Liver (tissue), 10 donors: ENCODE results near the gene KSR1. TPM values are rescaled to one million over a fixed set of nuclear protein-coding genes. Genes with fewer than 3 reads are reported as not detected.
"Not testable (repeated sequence)": the region's sequence is repeated elsewhere in the genome, so short reads cannot be mapped to it uniquely, and the experiment has no call there.

ENCODE experiments used
- DNase-seq: peaks from one replicate; pipeline ENCODE4 v3.0.0-alpha.2; 2017; ENCODE audit warnings: low spot score
- H3K27ac ChIP-seq, 2 donors: one replicate each; pipeline ENCODE4 v1.7.0; 2013; ENCODE audit warnings: inconsistent platforms in 2 of 2, low read length in 2 of 2, control low read depth in 1 of 2, low read depth in 1 of 2, mild to moderate bottlenecking in 1 of 2
- H3K27me3 ChIP-seq, 4 donors: one replicate each; pipeline versions ENCODE4 v1.6.1 to v1.7.0; 2013; ENCODE audit warnings: low read length in 3 of 4, inconsistent platforms in 1 of 4, mild to moderate bottlenecking in 1 of 4, moderate library complexity in 1 of 4; ENCODE audit not compliant: control insufficient read depth in 4 of 4, insufficient read depth in 4 of 4
- H3K36me3 ChIP-seq, 4 donors: one replicate each; pipeline versions ENCODE4 v1.6.1 to v1.7.0; 2013; ENCODE audit warnings: low read length in 3 of 4, mild to moderate bottlenecking in 3 of 4, low read depth in 1 of 4, moderate library complexity in 1 of 4; ENCODE audit not compliant: control insufficient read depth in 4 of 4, insufficient read depth in 3 of 4
- H3K4me1 ChIP-seq, 4 donors: one replicate each; pipeline versions ENCODE4 v1.6.1 to v1.7.0; 2013; ENCODE audit warnings: low read length in 3 of 4, mild to moderate bottlenecking in 3 of 4, moderate library complexity in 1 of 4; ENCODE audit not compliant: control insufficient read depth in 4 of 4, insufficient read depth in 4 of 4
- H3K4me3 ChIP-seq, 3 donors: one replicate each; pipeline versions ENCODE4 v1.6.1 to v1.7.0; 2013; ENCODE audit warnings: low read length in 3 of 3, control low read depth in 1 of 3, low read depth in 1 of 3, mild to moderate bottlenecking in 1 of 3
- H3K9ac ChIP-seq, 2 donors: one replicate each; pipeline ENCODE4 v1.7.0; 2013; ENCODE audit warnings: low read length in 2 of 2, mild to moderate bottlenecking in 2 of 2, moderate library complexity in 2 of 2, control low read depth in 1 of 2, low read depth in 1 of 2
- H3K9me3 ChIP-seq, 4 donors: one replicate each; pipeline versions ENCODE4 v1.6.1 to v1.7.0; 2013; ENCODE audit warnings: low read length in 3 of 4; ENCODE audit not compliant: control insufficient read depth in 4 of 4
- FOXA1 ChIP-seq: IDR thresholded peaks from 2 replicates; pipeline ENCODE4 v1.6.1; 2016; ENCODE audit warnings: antibody characterized with exemption
- HNF4A ChIP-seq, 2 donors: conservative IDR thresholded peaks; 2 replicates each; pipeline ENCODE4 v1.6.1; 2016; ENCODE audit warnings: antibody characterized with exemption in 2 of 2, mild to moderate bottlenecking in 2 of 2
- HNF4G ChIP-seq: IDR thresholded peaks from 2 replicates; pipeline ENCODE4 v1.6.1; 2016; ENCODE audit warnings: antibody characterized with exemption
- JUND ChIP-seq, 2 donors: IDR thresholded peaks; 2 replicates each; pipeline ENCODE4 v1.6.1; 2016; ENCODE audit warnings: antibody characterized with exemption in 2 of 2
- RAD21 ChIP-seq, 2 donors: IDR thresholded peaks; 2 replicates each; pipeline ENCODE4 v1.6.1; 2016; ENCODE audit warnings: antibody characterized with exemption in 2 of 2, mild to moderate bottlenecking in 2 of 2
- SP1 ChIP-seq: IDR thresholded peaks from 2 replicates; pipeline ENCODE4 v1.6.1; 2018; ENCODE audit warnings: antibody characterized with exemption, mild to moderate bottlenecking
- YY1 ChIP-seq: IDR thresholded peaks from 2 replicates; pipeline ENCODE4 v1.6.1; 2016; ENCODE audit warnings: antibody characterized with exemption, mild to moderate bottlenecking
- WGBS: extraction: QIAGEN DNeasy Blood & Tissue Kit; methylation state at CpG from one replicate; pipeline ENCODE4 v1.1.7; 2013; 5-methylcytosine and 5-hydroxymethylcytosine counted together
- polyA plus RNA-seq, 2 donors: library from polyadenylated mRNA; stranded (reverse) in 1 of 2; unstranded in 1 of 2; fragments of 200-250 nt in 1 of 2; fragments of >200 nt in 1 of 2; fragmentation: Nextera tagmentation in 1 of 2; extraction: Ambion mirVana in 1 of 2; gene quantifications; one replicate each; pipeline versions ENCODE4 v1.2.1 to v1.2.3, GENCODE V29; 2013 to 2015
- small RNA-seq: library from RNA; depleted of rRNA; stranded (forward); fragments of <200 nt; gene quantifications from one replicate; pipeline ENCODE3, GENCODE V24; 2014
- total RNA-seq, 2 donors: library from RNA; depleted of rRNA; stranded (reverse); fragments of >200 nt; gene quantifications; one replicate each; pipeline ENCODE4 v1.2.3, GENCODE V29; 2014
- TF ChIP-seq, protein P1 (sequence below): IDR thresholded peaks from 2 replicates; pipeline ENCODE4 v1.6.1; 2016; ENCODE audit warnings: antibody characterized with exemption
- TF ChIP-seq, protein P2 (sequence below): IDR thresholded peaks from 2 replicates; pipeline ENCODE4 v1.6.1; 2016; ENCODE audit warnings: antibody characterized with exemption, mild to moderate bottlenecking
- donor health status: healthy.
- donor health status: healthy.
- donor health status: healthy.
- donor health status: healthy.
- donor health status: healthy.

KSR1 gene
- total and polyA plus RNA-seq, 4 donors = 1.2 to 9.0 (median 4.1) TPM

DNA sequence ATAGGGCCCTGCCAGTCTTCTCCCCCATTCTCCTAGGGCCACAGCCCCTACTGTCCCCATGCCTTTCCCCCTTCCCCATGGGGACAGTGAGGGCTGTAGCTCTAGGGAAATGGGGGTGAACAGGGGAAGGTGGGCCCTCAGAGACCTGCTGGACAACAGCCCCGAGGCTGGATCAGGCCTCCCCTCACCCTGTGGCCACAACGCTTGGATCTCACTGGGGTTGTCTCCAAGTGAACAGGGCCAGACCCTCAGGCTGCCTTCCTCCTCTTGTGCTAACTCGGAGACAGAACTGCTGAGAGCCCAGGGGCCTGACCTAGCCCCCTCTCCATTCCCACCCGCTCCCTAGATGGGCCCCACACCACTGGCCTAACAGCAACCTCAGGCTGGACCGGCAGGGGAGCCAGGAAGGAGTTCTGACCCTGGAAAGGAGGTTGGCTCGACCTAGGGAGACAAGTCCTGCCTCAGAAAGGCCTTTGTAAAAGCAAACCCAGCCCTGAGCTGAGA, 215.8 kb downstream of the KSR1 start:
- WGBS = 75% methylated on average over 6 of the region's 6 CpGs
- DNase-seq, H3K9ac ChIP-seq, H3K36me3 ChIP-seq, H3K4me3 ChIP-seq, H3K9me3 ChIP-seq, H3K27ac ChIP-seq, H3K4me1 ChIP-seq, H3K27me3 ChIP-seq: not testable (repeated sequence)

DNA sequence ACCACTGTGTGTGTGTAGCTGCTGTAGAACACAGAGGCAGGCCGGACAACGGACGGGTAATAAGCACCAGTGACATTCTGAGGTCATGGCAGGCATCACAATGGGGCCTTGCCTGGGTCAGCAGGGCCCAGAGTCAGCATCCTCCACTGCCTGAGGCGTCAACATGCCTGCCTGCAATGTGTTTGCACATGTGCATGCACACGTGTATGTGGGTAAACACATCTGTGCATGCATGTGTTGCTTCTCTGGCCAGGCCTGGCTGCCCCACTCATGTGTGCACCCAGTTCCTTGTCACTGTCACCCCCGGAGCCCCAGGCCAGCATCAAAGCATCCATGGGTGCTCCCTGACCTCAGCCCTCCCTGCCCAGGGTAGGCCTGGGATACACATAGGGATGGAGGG, 218.1 kb downstream of the KSR1 start:
- Histone ChIP-seq H3K4me3 (no peak overlapping the region), H3K27ac (no peak overlapping the region), H3K4me1 (no peaks in the 10 kb centered on the region), H3K9me3 (no peaks in the 10 kb centered on the region), H3K9ac (no peak overlapping the region), H3K36me3 (no peaks in the 10 kb centered on the region), H3K27me3 (no peaks in the 10 kb centered on the region)
- WGBS = 90% methylated on average over 6 of the region's 6 CpGs
- no peak for DNase-seq
- TF ChIP-seq FOXA1 (no peak), YY1 (no peak), HNF4A (conservative IDR thresholded peaks at IDR 0.05) (no peak), RAD21 (IDR thresholded peaks at IDR 0.05) (no peak), HNF4G (no peak), SP1 (no peak), JUND (IDR thresholded peaks at IDR 0.05) (no peak)
- TF ChIP-seq, protein P1, sequence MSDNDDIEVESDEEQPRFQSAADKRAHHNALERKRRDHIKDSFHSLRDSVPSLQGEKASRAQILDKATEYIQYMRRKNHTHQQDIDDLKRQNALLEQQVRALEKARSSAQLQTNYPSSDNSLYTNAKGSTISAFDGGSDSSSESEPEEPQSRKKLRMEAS = no peak
- TF ChIP-seq, protein P2, sequence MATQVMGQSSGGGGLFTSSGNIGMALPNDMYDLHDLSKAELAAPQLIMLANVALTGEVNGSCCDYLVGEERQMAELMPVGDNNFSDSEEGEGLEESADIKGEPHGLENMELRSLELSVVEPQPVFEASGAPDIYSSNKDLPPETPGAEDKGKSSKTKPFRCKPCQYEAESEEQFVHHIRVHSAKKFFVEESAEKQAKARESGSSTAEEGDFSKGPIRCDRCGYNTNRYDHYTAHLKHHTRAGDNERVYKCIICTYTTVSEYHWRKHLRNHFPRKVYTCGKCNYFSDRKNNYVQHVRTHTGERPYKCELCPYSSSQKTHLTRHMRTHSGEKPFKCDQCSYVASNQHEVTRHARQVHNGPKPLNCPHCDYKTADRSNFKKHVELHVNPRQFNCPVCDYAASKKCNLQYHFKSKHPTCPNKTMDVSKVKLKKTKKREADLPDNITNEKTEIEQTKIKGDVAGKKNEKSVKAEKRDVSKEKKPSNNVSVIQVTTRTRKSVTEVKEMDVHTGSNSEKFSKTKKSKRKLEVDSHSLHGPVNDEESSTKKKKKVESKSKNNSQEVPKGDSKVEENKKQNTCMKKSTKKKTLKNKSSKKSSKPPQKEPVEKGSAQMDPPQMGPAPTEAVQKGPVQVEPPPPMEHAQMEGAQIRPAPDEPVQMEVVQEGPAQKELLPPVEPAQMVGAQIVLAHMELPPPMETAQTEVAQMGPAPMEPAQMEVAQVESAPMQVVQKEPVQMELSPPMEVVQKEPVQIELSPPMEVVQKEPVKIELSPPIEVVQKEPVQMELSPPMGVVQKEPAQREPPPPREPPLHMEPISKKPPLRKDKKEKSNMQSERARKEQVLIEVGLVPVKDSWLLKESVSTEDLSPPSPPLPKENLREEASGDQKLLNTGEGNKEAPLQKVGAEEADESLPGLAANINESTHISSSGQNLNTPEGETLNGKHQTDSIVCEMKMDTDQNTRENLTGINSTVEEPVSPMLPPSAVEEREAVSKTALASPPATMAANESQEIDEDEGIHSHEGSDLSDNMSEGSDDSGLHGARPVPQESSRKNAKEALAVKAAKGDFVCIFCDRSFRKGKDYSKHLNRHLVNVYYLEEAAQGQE = no peak

Small RNA genes lying within 50 kb of the gene (small RNA-seq; reads per million reads assigned to genes)
- gene AC015688.5 = not detected

Other genes with a start within 250 kb of the KSR1 start
- gene WSB1, start 162.3 kb upstream of the KSR1 start, total RNA-seq = 10 to 100 TPM; 56.8 to 86.2 TPM
- 10 to 100 TPM; 26.6 to 34.8 TPM for gene WSB1, start 162.3 kb upstream of the KSR1 start, polyA plus RNA-seq
- gene LGALS9, start 174.7 kb downstream of the KSR1 start, total RNA-seq = 10 to 100 TPM; 12.7 to 14.3 TPM
- 10 to 100 TPM in 1 of 2 donors, 1 to 10 TPM in 1; 6.1 to 24.7 TPM for gene LGALS9, start 174.7 kb downstream of the KSR1 start, polyA plus RNA-seq